SKM-1 (cell line): ENCODE measurements around the gene AQP5.

ENCODE experiments used
- DNase-seq: peaks from one replicate; lab custom pipeline; 2025; ENCODE audit not compliant: unreplicated experiment; lab: John Stamatoyannopoulos, UW

AQP5 gene

DNA sequence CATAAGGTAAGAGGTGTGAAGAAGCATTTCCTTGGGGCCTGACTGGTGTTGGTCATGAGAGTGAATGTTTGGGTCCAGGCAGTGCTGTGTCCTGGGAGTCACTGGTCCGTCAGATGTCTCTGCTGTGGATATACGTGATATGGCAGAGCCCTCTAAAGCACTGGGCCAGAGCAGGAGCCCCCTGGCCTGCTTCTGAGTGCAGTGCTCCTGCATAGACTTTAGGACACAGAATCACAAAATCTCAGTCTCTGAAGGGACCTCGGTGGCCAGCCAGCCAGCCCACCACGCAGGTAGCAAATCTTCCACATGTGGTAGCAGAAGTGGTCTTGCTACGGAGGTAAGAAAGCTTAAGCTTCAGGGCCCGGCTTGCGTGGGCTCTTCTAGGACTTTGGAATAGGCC, 29.6 kb upstream of the AQP5 start:
- DNase-seq: no peak

GRCh38 chr12:49932533-49933130, 29.0 kb upstream of the AQP5 start:
- no peak for DNase-seq

- DNase-seq: no peak
Measured at GRCh38 chr12:49933796-49934195, 27.9 kb upstream of the AQP5 start.

DNA sequence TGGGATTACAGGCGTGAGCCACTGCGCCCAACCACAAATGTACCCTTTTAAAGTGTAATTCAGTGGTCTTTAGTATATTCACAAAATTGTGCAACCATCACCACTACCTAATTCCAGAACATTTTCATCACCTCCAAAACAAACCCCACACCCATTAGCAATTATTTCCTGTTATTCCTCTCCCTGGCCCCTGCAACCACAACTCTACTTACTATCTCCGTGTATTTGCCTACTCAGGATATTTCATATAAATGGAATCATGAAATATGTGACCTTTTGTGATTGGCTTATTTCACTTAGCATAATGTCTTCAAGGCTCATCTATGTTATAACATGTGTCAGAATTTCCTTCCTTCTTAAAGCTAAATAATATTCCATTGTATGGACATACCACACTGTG, 27.2 kb upstream of the AQP5 start:
- DNase-seq: no peak

GRCh38 chr12:49936925-49937324, 24.7 kb upstream of the AQP5 start:
- no peak for DNase-seq

GRCh38 chr12:49937639-49938300, 23.9 kb upstream of the AQP5 start:
- DNase-seq: no peak

DNA sequence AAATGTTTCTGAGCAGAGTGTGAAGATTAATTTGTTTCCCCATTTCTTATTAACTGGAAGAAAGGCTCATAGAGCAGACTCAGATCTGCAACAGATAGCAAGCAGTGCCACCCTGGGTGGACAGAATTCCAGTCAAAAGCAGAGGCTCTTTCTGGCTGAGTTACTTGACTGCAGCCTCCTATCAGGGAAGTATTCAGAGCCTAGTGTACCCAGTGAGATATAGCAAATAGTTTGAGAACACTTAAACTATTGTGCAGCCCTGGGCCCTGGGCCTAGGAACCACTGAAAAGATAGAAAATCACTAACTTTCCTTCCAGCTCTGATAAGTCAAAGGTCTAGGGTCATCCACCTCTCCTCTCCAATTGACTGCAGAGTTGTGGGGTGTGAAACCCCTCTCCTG, 22.4 kb upstream of the AQP5 start:
- no peak for DNase-seq

GRCh38 chr12:49939707-49940106, 22.0 kb upstream of the AQP5 start:
- DNase-seq: no peak

DNA sequence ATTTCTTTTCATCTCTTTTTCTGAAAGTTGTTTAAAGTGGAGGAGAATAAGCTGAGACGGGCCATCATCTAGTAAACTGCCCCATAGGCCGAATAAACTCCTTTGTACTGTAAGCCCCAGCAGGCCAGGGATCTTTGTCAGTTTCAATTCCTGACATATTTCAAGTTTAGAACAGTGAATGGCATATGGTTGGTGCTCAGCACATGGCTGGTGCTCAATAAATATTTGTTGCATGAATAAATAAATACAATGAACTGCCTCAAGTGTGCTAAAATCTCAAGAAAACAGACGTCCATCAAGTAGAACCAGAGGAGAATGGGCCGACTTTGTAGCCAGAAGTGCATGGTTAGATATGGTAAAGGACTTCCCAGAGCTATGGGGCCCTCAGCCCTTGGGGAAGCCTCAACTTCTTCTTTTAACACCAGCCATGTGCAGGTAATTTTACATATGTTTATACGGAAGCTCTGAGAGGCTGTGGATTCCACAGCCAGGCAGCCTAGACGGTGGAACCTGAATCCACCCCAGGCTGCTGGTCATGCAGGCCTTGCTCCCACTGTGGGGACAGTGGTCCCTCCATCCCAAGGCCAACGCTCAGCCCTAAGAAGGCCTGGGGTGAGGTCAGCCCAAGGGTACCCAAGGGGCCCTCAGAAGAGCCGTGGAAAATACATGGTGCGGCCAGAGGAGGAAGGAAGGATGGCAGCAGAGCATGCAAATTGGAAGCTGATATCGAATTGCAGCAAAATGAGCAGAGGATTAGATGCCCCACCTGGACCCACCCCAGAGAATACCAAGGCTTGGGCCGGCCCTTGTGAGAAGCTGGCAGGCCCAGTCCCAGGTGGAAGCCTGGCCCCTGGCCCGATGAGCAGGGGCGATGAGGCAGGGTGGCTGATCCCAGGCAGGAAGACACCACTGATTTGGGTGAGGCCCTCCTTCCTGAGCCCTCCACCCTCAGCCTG, 19.8 kb upstream of the AQP5 start:
- DNase-seq: no peak

DNA sequence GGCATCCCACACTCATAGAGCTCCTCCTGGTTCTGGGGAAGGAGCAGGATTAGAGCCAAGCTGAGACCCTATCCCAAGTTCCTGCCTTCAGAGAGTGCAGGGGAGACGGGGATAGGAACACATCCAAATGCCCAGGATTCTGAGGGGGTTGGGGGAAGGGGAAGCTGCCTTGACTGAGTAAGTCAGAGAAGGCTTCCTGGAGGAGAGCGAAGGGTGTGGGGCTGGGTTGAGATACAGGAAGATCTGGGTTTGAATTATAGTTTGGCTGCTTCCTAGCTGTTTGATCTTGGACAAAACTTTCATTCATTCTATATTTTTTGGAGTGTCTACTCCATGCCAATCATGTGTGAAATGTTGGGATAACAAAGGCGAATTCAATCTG, 19.2 kb upstream of the AQP5 start:
- no peak for DNase-seq

- no peak for DNase-seq
Measured at GRCh38 chr12:49942921-49943624, 18.6 kb upstream of the AQP5 start.

GRCh38 chr12:49943625-49943960, 18.1 kb upstream of the AQP5 start:
- no peak for DNase-seq

- no peak for DNase-seq
Measured at GRCh38 chr12:49944046-49944445, 17.6 kb upstream of the AQP5 start.

DNA sequence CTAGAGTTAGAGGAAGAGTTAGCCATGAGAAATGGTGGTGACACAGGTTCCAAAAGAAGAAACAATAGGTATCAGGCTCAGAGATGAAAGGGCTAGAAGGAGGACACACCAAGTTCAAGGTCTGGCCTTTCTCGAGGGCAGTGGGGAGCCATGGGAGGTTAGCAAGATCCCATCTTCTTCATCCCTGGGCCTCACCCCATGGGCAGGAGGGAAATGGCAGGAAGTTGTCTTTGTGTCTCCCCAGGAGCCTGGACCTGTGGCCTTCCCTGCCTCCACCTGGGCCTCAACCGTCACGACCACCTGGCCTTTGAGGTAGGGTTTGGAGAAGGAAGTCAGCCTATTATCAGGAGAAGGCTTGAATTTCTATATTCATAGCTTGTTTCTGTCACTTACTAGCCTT, 17.0 kb upstream of the AQP5 start:
- no peak for DNase-seq

- DNase-seq: peak; percentile 34
Measured at GRCh38 chr12:49945394-49946080, 16.1 kb upstream of the AQP5 start.

- DNase-seq: no peak
Measured at GRCh38 chr12:49946086-49946485, 15.6 kb upstream of the AQP5 start.

- DNase-seq: no peak
Measured at GRCh38 chr12:49946497-49946896, 15.2 kb upstream of the AQP5 start.

- DNase-seq: no peak
Measured at GRCh38 chr12:49947593-49948226, 14.0 kb upstream of the AQP5 start.

GRCh38 chr12:49948866-49949845, 12.5 kb upstream of the AQP5 start:
- DNase-seq: no peak
